Measurements from ENCODE around the gene TSPEAR.

DNA sequence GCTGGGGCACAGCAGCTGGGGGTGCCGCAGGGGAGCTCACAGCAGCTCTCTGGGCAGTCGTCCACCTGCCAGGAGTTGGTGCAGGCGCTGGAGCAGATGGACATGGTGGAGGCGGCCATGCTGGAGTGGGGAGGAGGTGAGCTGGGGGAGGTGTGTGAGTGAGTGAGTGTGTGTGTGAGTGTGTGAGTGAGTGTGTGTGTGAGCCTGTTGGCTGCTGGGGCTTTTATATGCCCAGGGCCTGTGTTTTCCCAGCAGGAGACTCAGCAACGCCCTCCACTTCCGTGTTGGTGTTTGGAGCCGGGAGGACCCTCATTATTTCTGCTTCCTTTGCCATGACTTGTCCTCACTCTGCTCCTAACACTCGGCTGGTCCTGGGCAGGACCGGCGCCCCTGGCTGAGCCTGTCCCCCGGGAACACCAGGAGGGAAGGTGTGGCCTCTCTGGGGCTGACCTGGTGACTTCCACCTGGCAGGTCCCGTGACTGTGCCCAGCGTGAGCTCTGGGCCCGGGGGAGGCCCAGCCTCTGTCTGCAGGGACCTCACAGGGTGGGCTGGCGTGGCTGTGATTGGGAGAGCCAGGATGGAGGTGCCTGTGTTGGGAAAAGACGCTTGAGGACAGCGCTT, 159.9 kb downstream of the TSPEAR start, which contains the start of gene KRTAP10-2:
- TF ChIP-seq, protein P1, sequence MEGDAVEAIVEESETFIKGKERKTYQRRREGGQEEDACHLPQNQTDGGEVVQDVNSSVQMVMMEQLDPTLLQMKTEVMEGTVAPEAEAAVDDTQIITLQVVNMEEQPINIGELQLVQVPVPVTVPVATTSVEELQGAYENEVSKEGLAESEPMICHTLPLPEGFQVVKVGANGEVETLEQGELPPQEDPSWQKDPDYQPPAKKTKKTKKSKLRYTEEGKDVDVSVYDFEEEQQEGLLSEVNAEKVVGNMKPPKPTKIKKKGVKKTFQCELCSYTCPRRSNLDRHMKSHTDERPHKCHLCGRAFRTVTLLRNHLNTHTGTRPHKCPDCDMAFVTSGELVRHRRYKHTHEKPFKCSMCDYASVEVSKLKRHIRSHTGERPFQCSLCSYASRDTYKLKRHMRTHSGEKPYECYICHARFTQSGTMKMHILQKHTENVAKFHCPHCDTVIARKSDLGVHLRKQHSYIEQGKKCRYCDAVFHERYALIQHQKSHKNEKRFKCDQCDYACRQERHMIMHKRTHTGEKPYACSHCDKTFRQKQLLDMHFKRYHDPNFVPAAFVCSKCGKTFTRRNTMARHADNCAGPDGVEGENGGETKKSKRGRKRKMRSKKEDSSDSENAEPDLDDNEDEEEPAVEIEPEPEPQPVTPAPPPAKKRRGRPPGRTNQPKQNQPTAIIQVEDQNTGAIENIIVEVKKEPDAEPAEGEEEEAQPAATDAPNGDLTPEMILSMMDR (IDR thresholded peaks at IDR 0.05) = no peak
- no peak for TF ChIP-seq POLR2A (IDR thresholded peaks at IDR 0.05)

All from thyroid gland (tissue), 4 donors.